K562 (cell line): ENCODE results near the gene AJUBA. TPM values are rescaled to one million over a fixed set of nuclear protein-coding genes. Genes with fewer than 3 reads are reported as not detected.

Experiments used
- CBFA2T3 ChIP-seq: fragments of 450-650 bp; IDR thresholded peaks from 2 replicates; pipeline ENCODE4 v1.6.1; 2017
- EP300 ChIP-seq: IDR thresholded peaks from 2 replicates; pipeline ENCODE4 v1.6.1; 2012; ENCODE audit warnings: low read length, improper control_type of control experiment
- FOXP1 ChIP-seq: sonication (generic); formaldehyde crosslinking; IDR thresholded peaks from 2 replicates; pipeline ENCODE4 v1.8.0; 2022; ENCODE audit warnings: mild to moderate bottlenecking, missing genetic modification reagents
- GATA2 ChIP-seq: sonication (generic); formaldehyde crosslinking; IDR thresholded peaks from 2 replicates; pipeline ENCODE4 v1.4.0; 2020; ENCODE audit warnings: mild to moderate bottlenecking, missing genetic modification reagents
- HNRNPLL ChIP-seq: fragments of 200-400 bp; formaldehyde crosslinking; IDR thresholded peaks from 2 replicates; pipeline ENCODE4 v1.6.1; 2017; ENCODE audit warnings: low read length, low read depth, mild to moderate bottlenecking; ENCODE audit not compliant: poor library complexity, severe bottlenecking
- MCM5 ChIP-seq: fragments of 450-650 bp; IDR thresholded peaks from 2 replicates; pipeline ENCODE4 v1.6.1; 2016; ENCODE audit warnings: low read depth
- MCM7 ChIP-seq, 2 experiments: fragments of 450-650 bp; IDR thresholded peaks; 2 replicates each; pipeline ENCODE4 v1.6.1; 2016 to 2018
- NFATC3 ChIP-seq: fragments of 450-650 bp; IDR thresholded peaks from 2 replicates; pipeline ENCODE4 v1.6.1; 2017; ENCODE audit warnings: mild to moderate bottlenecking
- POLR2A ChIP-seq: fragments of 450-650 bp; conservative IDR thresholded peaks from 2 replicates; pipeline ENCODE4 v1.6.1; 2016
- POLR2AphosphoS2 ChIP-seq: IDR thresholded peaks from 2 replicates; pipeline ENCODE4 v1.6.1; 2012; ENCODE audit warnings: low read length, improper control_type of control experiment
- POLR2B ChIP-seq: fragments of 450-650 bp; IDR thresholded peaks from 2 replicates; pipeline ENCODE4 v1.6.1; 2018; ENCODE audit warnings: low read depth; ENCODE audit not compliant: partially characterized antibody
- RNF2 ChIP-seq: sonication (generic); IDR thresholded peaks from 2 replicates; pipeline ENCODE4 v1.6.1; 2016
- SMAD1 ChIP-seq: fragments of 150-350 bp; IDR thresholded peaks from 2 replicates; pipeline ENCODE4 v1.6.1; 2014; ENCODE audit warnings: low read length, low read depth; ENCODE audit not compliant: partially characterized antibody
- U2AF1 ChIP-seq: fragments of 200-400 bp; formaldehyde crosslinking; optimal IDR thresholded peaks from 2 replicates; pipeline ENCODE3; 2017; ENCODE audit warnings: mild to moderate bottlenecking, low read depth, low read length, moderate library complexity
- ZBTB49 ChIP-seq: sonication (generic); formaldehyde crosslinking; IDR thresholded peaks from 2 replicates; pipeline ENCODE4 v1.8.0; 2022; ENCODE audit warnings: missing genetic modification reagents, mild to moderate bottlenecking, borderline replicate concordance
- ZKSCAN1 ChIP-seq: fragments of 150-350 bp; IDR thresholded peaks from 2 replicates; pipeline ENCODE4 v1.6.1; 2016; ENCODE audit warnings: low read depth, low read length
- ZNF140 ChIP-seq: fragments of 250-450 bp; sonication (Bioruptor Pico); IDR thresholded peaks from 2 replicates; pipeline ENCODE4 v1.8.0; 2021; ENCODE audit warnings: moderate library complexity, mild to moderate bottlenecking, inconsistent platforms
- ZNF239 ChIP-seq: fragments of 250-450 bp; sonication (Bioruptor Pico); IDR thresholded peaks from 2 replicates; pipeline ENCODE4 v1.4.0; 2020; ENCODE audit warnings: mild to moderate bottlenecking
- ZNF277 ChIP-seq: fragments of 250-450 bp; sonication (Bioruptor Pico); IDR thresholded peaks from 2 replicates; pipeline ENCODE4 v1.8.0; 2022; ENCODE audit warnings: inconsistent platforms, mild to moderate bottlenecking, moderate library complexity, borderline replicate concordance
- ZNF592 ChIP-seq: fragments of 450-650 bp; IDR thresholded peaks from 2 replicates; pipeline ENCODE4 v1.6.1; 2017; ENCODE audit warnings: antibody characterized with exemption, mild to moderate bottlenecking
- polyA plus RNA-seq, 8 experiments: library from polyadenylated mRNA; depleted of rRNA in 4 of 8; stranded (reverse) in 5 of 8; unstranded in 3 of 8; fragments of >200 nt; fragmentation: Nextera tagmentation in 2 of 8; fragmentation: Illumina TruSeq in 1 of 8; extraction: Ambion mirVana in 2 of 8; extraction: Trizol in 1 of 8; gene quantifications; 2 replicates each; pipeline versions ENCODE4 v1.2.1 to v1.2.3, GENCODE V29; 2011 to 2014; ENCODE audit warnings: inconsistent platforms in 1 of 8, missing spikeins in 1 of 8
- total RNA-seq, 7 experiments: library from RNA; depleted of rRNA in 6 of 7; stranded (reverse); fragments of >200 nt in 6 of 7; fragmentation: Illumina TruSeq in 2 of 7; extraction: Trizol in 2 of 7; gene quantifications; 2 replicates each; pipeline versions ENCODE4 v1.2.1 to v1.2.3, GENCODE V29; 2011 to 2021; ENCODE audit warnings: low replicate concordance in 1 of 7

Gene AJUBA
- total and polyA plus RNA-seq, 9 of the 15 experiments (the other 6 are each of a cell fraction or from before 2014, with no cell fraction given) = 0.73 to 4.7 (median 2.8) TPM

- no peak for TF ChIP-seq ZBTB49 (CRISPR knock-in tag)
- no peak for TF ChIP-seq RNF2
- TF ChIP-seq ZNF592 = no peak
- TF ChIP-seq ZKSCAN1 = no peak
- TF ChIP-seq ZNF239 (CRISPR knock-in tag) = no peak
- TF ChIP-seq POLR2B = peak; percentile 53
- TF ChIP-seq SMAD1 = no peak
- TF ChIP-seq POLR2AphosphoS2 = peak; percentile 79; the same call in 1 of the 2 replicates
- TF ChIP-seq FOXP1 (CRISPR knock-in tag) = no peak
- TF ChIP-seq CBFA2T3 = peak; percentile 45; the same call in 1 of the 2 replicates
- no peak for TF ChIP-seq EP300
- TF ChIP-seq MCM5 = no peak
- TF ChIP-seq U2AF1 = no peak
- TF ChIP-seq ZNF277 (CRISPR knock-in tag) = no peak
- no peak for TF ChIP-seq ZNF140 (CRISPR knock-in tag)
- no peak for TF ChIP-seq NFATC3
- TF ChIP-seq POLR2A = peak; percentile 68
- no peak for TF ChIP-seq GATA2 (CRISPR knock-in tag)
- TF ChIP-seq MCM7 (IDR thresholded peaks at IDR 0.05) = no peak
- TF ChIP-seq HNRNPLL = no peak
Observed at GRCh38 chr14:23025151-23025814, 42.9 kb upstream of the AJUBA start (continued).
